ENCODE data around the gene DIDO1.

The DIDO1 gene

GRCh38 chr20:62885046-62885895 lies 41.0 kb downstream of the DIDO1 start:
- no peak for TF ChIP-seq SIN3A (IDR thresholded peaks at IDR 0.05; ENCODE audit: borderline replicate concordance, insufficient read depth, low read length)
- TF ChIP-seq FOXP2 (optimal IDR thresholded peaks at IDR 0.05; ENCODE audit: borderline replicate concordance, extremely low read depth, extremely low read length, insufficient read depth), result no peak
- TF ChIP-seq TAF1 (IDR thresholded peaks at IDR 0.05; ENCODE audit: borderline replicate concordance, insufficient read depth, low read length), result no peak
- TF ChIP-seq REST (IDR thresholded peaks at IDR 0.05; ENCODE audit: insufficient read depth in 1 of 2, low read depth in 2 of 2, low read length in 2 of 2), result no peak
- no peak for TF ChIP-seq POLR2AphosphoS5 (IDR thresholded peaks at IDR 0.05; ENCODE audit: low read depth, low read length)

GRCh38 chr20:62884556-62884955 lies 41.7 kb downstream of the DIDO1 start:
- TF ChIP-seq TAF1 (IDR thresholded peaks at IDR 0.05; ENCODE audit: borderline replicate concordance, insufficient read depth, low read length) (no peak), SIN3A (IDR thresholded peaks at IDR 0.05; ENCODE audit: borderline replicate concordance, insufficient read depth, low read length) (no peak), REST (IDR thresholded peaks at IDR 0.05; ENCODE audit: insufficient read depth in 1 of 2, low read depth in 2 of 2, low read length in 2 of 2) (no peak), POLR2AphosphoS5 (IDR thresholded peaks at IDR 0.05; ENCODE audit: low read depth, low read length) (no peak), FOXP2 (optimal IDR thresholded peaks at IDR 0.05; ENCODE audit: borderline replicate concordance, extremely low read depth, extremely low read length, insufficient read depth) (no peak)

GRCh38 chr20:62882426-62882825 lies 43.9 kb downstream of the DIDO1 start:
- TF ChIP-seq POLR2AphosphoS5 (IDR thresholded peaks at IDR 0.05; ENCODE audit: low read depth, low read length) (no peak), FOXP2 (optimal IDR thresholded peaks at IDR 0.05; ENCODE audit: borderline replicate concordance, extremely low read depth, extremely low read length, insufficient read depth) (no peak), REST (IDR thresholded peaks at IDR 0.05; ENCODE audit: insufficient read depth in 1 of 2, low read depth in 2 of 2, low read length in 2 of 2) (no peak), SIN3A (IDR thresholded peaks at IDR 0.05; ENCODE audit: borderline replicate concordance, insufficient read depth, low read length) (no peak), TAF1 (IDR thresholded peaks at IDR 0.05; ENCODE audit: borderline replicate concordance, insufficient read depth, low read length) (no peak)

GRCh38 chr20:62881662-62882395 lies 44.5 kb downstream of the DIDO1 start:
- TF ChIP-seq REST (IDR thresholded peaks at IDR 0.05; ENCODE audit: insufficient read depth in 1 of 2, low read depth in 2 of 2, low read length in 2 of 2), result no peak
- TF ChIP-seq POLR2AphosphoS5 (IDR thresholded peaks at IDR 0.05; ENCODE audit: low read depth, low read length), result no peak
- TF ChIP-seq TAF1 (IDR thresholded peaks at IDR 0.05; ENCODE audit: borderline replicate concordance, insufficient read depth, low read length), result no peak
- TF ChIP-seq SIN3A (IDR thresholded peaks at IDR 0.05; ENCODE audit: borderline replicate concordance, insufficient read depth, low read length), result no peak
- no peak for TF ChIP-seq FOXP2 (optimal IDR thresholded peaks at IDR 0.05; ENCODE audit: borderline replicate concordance, extremely low read depth, extremely low read length, insufficient read depth)
